Gastrocnemius medialis (tissue), 4 donors: Measurements from ENCODE around the gene CDC123. TPM values are rescaled to one million over a fixed set of nuclear protein-coding genes. Genes with fewer than 3 reads are reported as not detected.
"Not testable (repeated sequence)": the region's sequence is repeated elsewhere in the genome, so short reads cannot be mapped to it uniquely, and the experiment has no call there.

Source experiments
- ATAC-seq, 2 donors: fragments of 150-250 bp; one replicate each; pipeline ENCODE4 v1.9.1; 2016
- DNase-seq, 2 donors: peaks; one replicate each; pipeline ENCODE4 v3.0.0-alpha.2; 2019
- H3K27ac ChIP-seq, 4 donors: fragments of 200-600 bp; sonication (generic); 1 replicate in 1 of 4; 2 replicates in 3 of 4; pipeline ENCODE4 v1.5.1; 2016 to 2018; ENCODE audit warnings: mild to moderate bottlenecking in 2 of 4, moderate library complexity in 1 of 4
- H3K27me3 ChIP-seq, 3 donors: fragments of 200-600 bp; sonication (generic) in 2 of 3; 1 replicate in 1 of 3; 2 replicates in 2 of 3; pipeline versions ENCODE4 v1.5.1 to v1.6.0; 2016 to 2019; ENCODE audit warnings: mild to moderate bottlenecking in 1 of 3, moderate library complexity in 1 of 3
- H3K36me3 ChIP-seq, 2 donors: fragments of 200-600 bp; sonication (generic) in 1 of 2; one replicate each; pipeline ENCODE4 v1.5.1; 2017 to 2018
- H3K4me1 ChIP-seq, 2 donors: fragments of 200-600 bp; sonication (generic) in 1 of 2; one replicate each; pipeline ENCODE4 v1.5.1; 2016 to 2017; ENCODE audit warnings: mild to moderate bottlenecking in 2 of 2
- H3K4me3 ChIP-seq, 4 donors: fragments of 200-600 bp; sonication (generic) in 3 of 4; 1 replicate in 1 of 4; 2 replicates in 3 of 4; pipeline ENCODE4 v1.5.1; 2016 to 2019; ENCODE audit warnings: mild to moderate bottlenecking in 2 of 4
- H3K9me3 ChIP-seq, 3 donors: fragments of 200-600 bp; sonication (generic) in 2 of 3; 1 replicate in 1 of 3; 2 replicates in 2 of 3; pipeline ENCODE4 v1.5.1; 2016 to 2019
- POLR2A ChIP-seq, 2 donors: fragments of 450-650 bp; IDR thresholded peaks; one replicate each; pipeline ENCODE4 v1.6.1; 2017; ENCODE audit warnings: antibody characterized with exemption in 2 of 2, mild to moderate bottlenecking in 2 of 2, moderate library complexity in 2 of 2
- in situ Hi-C, 4 donors: fragments of 200-750 bp; cut with MboI; loops; one replicate each; pipeline versions ENCODE4 v1.15.0 to v1.8.0; 2017; ENCODE audit warnings: low sequenced_read_pairs in 4 of 4
- intact Hi-C: fragments of 100-400 bp; cut with DNase I; formaldehyde crosslinking; loops from one replicate; pipeline ENCODE4 v1.15.1; 2023; ENCODE audit warnings: low total_unique reads
- total RNA-seq, 4 donors: library from RNA; depleted of rRNA; stranded (reverse); fragments of >200 nt; gene quantifications; one replicate each; pipeline versions ENCODE4 v1.1.0 to v1.2.3, GENCODE V29; 2016
- TF ChIP-seq, protein P1 (sequence below), 5 experiments: fragments of 450-650 bp in 3 of 5; fragments of 200-600 bp in 2 of 5; sonication (generic) in 2 of 5; IDR thresholded peaks in 4 of 5; conservative IDR thresholded peaks in 1 of 5; 1 replicate in 4 of 5; 2 replicates in 1 of 5; pipeline ENCODE4 v1.5.1; 2016 to 2019; ENCODE audit warnings: antibody characterized with exemption in 5 of 5, mild to moderate bottlenecking in 3 of 5, moderate library complexity in 3 of 5

Gene CDC123
- total RNA-seq, 4 donors from 2014 or later, result 31.0 to 54.3 (median 37.9) TPM

DNA sequence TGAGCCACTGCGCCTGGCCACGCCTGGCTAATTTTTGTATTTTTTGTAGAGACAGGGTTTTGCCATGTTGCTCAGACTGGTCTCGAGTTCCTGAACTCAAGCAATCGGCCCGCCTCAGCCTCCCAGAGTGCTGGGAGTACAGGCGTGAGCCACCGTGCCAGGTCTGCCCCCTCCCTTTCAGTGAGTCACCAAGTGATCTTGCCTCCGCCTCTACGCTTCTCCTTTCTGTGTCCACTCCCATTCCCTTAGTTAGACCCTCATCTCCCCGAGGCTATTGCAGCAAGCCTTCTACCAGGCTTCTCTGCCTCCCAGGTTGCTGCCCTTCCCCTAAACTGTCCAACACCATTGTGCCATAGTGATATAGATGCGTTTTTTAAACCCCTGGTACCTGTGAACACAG, 32.9 kb downstream of the CDC123 start:
- ATAC-seq (no peak), DNase-seq (no peak)
- in situ Hi-C loops (no loop called here), intact Hi-C loops (no loop called here)
- Histone ChIP-seq H3K9me3 (no peaks in the 10 kb centered on the region), H3K36me3 (peaks cover 0 to 28% of the 10 kb centered on the region in 2 donors), H3K4me3 (no peak overlapping the region), H3K27ac (no peak overlapping the region), H3K27me3 (no peaks in the 10 kb centered on the region), H3K4me1 (peaks cover 0 to 2% of the 10 kb centered on the region in 2 donors)
- no peak for TF ChIP-seq POLR2A (IDR thresholded peaks at IDR 0.05)
- TF ChIP-seq, protein P1, sequence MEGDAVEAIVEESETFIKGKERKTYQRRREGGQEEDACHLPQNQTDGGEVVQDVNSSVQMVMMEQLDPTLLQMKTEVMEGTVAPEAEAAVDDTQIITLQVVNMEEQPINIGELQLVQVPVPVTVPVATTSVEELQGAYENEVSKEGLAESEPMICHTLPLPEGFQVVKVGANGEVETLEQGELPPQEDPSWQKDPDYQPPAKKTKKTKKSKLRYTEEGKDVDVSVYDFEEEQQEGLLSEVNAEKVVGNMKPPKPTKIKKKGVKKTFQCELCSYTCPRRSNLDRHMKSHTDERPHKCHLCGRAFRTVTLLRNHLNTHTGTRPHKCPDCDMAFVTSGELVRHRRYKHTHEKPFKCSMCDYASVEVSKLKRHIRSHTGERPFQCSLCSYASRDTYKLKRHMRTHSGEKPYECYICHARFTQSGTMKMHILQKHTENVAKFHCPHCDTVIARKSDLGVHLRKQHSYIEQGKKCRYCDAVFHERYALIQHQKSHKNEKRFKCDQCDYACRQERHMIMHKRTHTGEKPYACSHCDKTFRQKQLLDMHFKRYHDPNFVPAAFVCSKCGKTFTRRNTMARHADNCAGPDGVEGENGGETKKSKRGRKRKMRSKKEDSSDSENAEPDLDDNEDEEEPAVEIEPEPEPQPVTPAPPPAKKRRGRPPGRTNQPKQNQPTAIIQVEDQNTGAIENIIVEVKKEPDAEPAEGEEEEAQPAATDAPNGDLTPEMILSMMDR (IDR thresholded peaks at IDR 0.05 in 4 of 5, conservative IDR thresholded peaks at IDR 0.05 in 1 of 5), result no peak

DNA sequence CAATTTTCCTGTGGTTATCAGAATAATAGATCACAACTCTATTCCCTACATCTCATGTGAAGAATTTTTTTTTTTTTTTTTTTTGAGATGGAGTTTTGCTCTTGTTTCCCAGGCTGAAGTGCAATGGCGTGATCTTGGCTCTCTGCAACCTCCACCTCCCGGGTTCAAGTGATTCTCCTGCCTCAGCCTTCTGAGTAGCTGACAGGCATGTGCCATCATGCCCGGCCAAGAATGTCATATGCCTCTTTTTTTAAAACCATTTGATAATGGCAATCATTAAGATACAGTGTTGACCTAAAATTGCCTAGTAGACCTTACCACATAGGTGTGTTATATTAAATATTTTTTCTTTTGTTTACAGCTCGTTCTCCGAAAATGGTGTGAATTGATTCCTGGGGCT, 38.7 kb downstream of the CDC123 start:
- H3K9me3 ChIP-seq, ATAC-seq, intact Hi-C loops, H3K27me3 ChIP-seq, H3K4me1 ChIP-seq, in situ Hi-C loops, H3K27ac ChIP-seq, H3K4me3 ChIP-seq, DNase-seq: not testable (repeated sequence)
- peaks cover 0 to 79% of the 10 kb centered on the region in 2 donors for H3K36me3 ChIP-seq

DNA sequence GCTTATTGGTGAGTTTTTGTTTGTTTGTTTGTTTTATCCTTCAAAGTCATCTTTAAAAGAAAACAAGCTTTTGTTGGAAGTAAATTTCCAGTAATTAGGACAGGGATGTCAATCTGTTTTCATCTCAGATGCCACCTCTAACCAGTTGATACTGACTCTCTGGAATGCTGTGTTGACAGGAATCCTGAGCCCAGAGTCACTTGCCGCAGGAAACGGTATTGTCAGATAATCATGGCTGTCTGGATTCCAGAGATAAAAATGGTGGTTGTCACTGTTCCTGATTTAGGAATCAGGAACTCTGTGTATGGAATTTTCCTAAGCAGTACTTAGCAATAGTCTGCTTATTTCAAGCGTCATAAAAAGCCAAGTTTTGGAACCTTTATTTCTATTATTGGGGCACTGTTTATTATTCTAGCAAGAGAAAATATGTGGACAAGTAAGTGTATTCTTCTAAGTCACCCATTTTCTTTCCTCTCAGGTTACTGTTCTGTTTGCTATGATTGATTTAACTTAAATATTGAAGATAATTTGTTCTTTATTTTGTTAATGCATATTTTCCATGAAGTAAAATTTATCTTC, 39.2 kb downstream of the CDC123 start:
- H3K4me3 ChIP-seq, result no peak overlapping the region
- peaks cover 0 to 79% of the 10 kb centered on the region in 2 donors for H3K36me3 ChIP-seq
- no peak for TF ChIP-seq POLR2A (IDR thresholded peaks at IDR 0.05)
- TF ChIP-seq, protein P1 (IDR thresholded peaks at IDR 0.05 in 4 of 5, conservative IDR thresholded peaks at IDR 0.05 in 1 of 5), result no peak
- no peak overlapping the region for H3K27ac ChIP-seq
- DNase-seq (no peak), ATAC-seq (no peak)
- no peaks in the 10 kb centered on the region for H3K27me3 ChIP-seq
- no peaks in the 10 kb centered on the region for H3K9me3 ChIP-seq
- in situ Hi-C loops (no loop called here), intact Hi-C loops (no loop called here)
- no peaks in the 10 kb centered on the region for H3K4me1 ChIP-seq

DNA sequence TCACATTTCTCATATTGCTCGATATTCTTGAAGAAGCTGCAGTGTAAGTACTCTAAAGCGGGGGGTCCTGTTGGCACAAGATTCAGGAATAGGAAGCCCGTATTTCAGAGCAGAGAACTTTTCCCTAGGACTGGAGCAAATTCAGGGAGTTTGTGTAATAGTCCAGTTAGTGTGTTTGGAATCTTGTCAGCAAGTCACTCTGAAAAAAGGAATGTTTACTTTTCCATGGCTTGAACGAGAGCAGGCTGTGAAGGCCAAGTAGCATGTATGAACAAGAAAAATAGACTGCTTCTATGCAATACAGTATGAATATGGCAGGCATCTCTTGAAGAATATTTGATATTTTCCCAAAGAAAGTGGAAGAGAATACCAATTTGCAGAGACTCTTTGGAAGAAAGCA, 39.8 kb downstream of the CDC123 start:
- no peaks in the 10 kb centered on the region for H3K4me1 ChIP-seq
- DNase-seq, result no peak
- no peak for TF ChIP-seq POLR2A (IDR thresholded peaks at IDR 0.05)
- TF ChIP-seq, protein P1 (IDR thresholded peaks at IDR 0.05 in 4 of 5, conservative IDR thresholded peaks at IDR 0.05 in 1 of 5), result no peak
- no peak overlapping the region for H3K4me3 ChIP-seq
- H3K36me3 ChIP-seq, result peaks cover 0 to 76% of the 10 kb centered on the region in 2 donors
- intact Hi-C loops, result no loop called here
- no peaks in the 10 kb centered on the region for H3K9me3 ChIP-seq
- in situ Hi-C loops, result no loop called here
- H3K27ac ChIP-seq, result no peak overlapping the region
- H3K27me3 ChIP-seq, result no peaks in the 10 kb centered on the region
- ATAC-seq, result no peak

DNA sequence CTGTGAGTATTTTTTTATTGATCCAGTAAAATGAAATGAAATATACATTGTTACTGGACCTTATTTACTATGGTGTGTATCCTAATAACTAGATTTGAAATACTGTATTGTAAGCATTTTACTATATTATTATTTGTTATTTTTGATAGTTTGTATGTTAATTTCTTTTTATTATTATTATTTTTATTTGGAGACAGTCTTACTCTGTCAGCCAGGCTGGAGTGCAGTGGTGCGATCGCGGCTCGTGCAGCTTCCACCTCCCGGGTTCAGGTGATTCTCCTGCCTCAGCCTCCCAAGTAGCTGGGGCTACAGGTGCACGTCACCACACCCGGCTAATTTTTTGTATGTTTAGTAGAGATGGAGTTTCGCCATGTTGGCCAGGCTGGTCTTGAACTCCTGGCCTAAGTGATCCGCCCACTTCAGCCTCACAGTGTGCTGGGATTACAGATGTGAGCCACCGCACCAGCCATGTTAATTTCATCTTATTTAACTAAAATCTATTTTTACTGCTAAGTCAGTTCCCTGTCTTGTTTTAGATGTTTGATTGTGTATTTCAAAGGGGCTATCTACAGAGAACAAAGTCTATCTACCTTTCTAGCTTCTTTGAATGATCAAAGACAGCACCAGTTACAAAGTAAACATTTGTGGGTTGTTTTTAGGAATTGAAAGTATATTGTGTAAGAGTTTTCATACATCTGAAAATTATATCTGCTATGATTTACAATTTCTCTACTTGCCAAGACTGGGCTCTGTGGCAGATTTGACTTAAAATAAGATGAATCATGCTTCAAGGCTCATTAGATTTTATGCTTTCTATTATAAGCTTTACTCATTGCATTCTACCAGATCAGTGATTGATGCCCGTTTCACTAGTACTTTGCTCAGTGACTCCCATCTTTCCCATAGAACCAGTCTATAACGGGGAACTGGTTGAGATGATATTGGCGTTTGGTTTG, 41.6 kb downstream of the CDC123 start:
- no peak overlapping the region for H3K27ac ChIP-seq
- DNase-seq, result no peak
- H3K4me1 ChIP-seq, result peaks cover 0 to 9% of the 10 kb centered on the region in 2 donors
- intact Hi-C loops, result no loop called here
- H3K9me3 ChIP-seq, result no peaks in the 10 kb centered on the region
- no peaks in the 10 kb centered on the region for H3K27me3 ChIP-seq
- peaks cover 0 to 59% of the 10 kb centered on the region in 2 donors for H3K36me3 ChIP-seq
- no peak for TF ChIP-seq POLR2A (IDR thresholded peaks at IDR 0.05)
- TF ChIP-seq, protein P1 (IDR thresholded peaks at IDR 0.05 in 4 of 5, conservative IDR thresholded peaks at IDR 0.05 in 1 of 5), result no peak
- in situ Hi-C loops, result no loop called here
- H3K4me3 ChIP-seq, result no peak overlapping the region
- ATAC-seq, result no peak
